Stomach (tissue), 9 donors: ENCODE measurements around the gene KEL. TPM values are rescaled to one million over a fixed set of nuclear protein-coding genes. Genes with fewer than 3 reads are reported as not detected.

Source experiments
- DNase-seq, 2 donors: peaks; one replicate each; pipeline versions ENCODE4 v3.0.0 to v3.0.0-alpha.2; 2013 to 2019
- H3K27ac ChIP-seq, 5 donors: fragments of 200-600 bp in 4 of 5; sonication (generic) in 4 of 5; one replicate each; pipeline ENCODE4 v1.5.1; 2013 to 2019; ENCODE audit warnings: mild to moderate bottlenecking in 1 of 5, moderate library complexity in 1 of 5
- H3K27me3 ChIP-seq, 3 donors: fragments of 200-600 bp; sonication (generic); one replicate each; pipeline ENCODE4 v1.5.1; 2017 to 2019; ENCODE audit warnings: mixed run types in 1 of 3
- H3K36me3 ChIP-seq, 4 donors: fragments of 200-600 bp; sonication (generic); 1 replicate in 3 of 4; 2 replicates in 1 of 4; pipeline ENCODE4 v1.5.1; 2016 to 2019
- H3K4me1 ChIP-seq, 4 donors: fragments of 200-600 bp; sonication (generic); one replicate each; pipeline ENCODE4 v1.5.1; 2016 to 2019
- H3K4me3 ChIP-seq, 4 donors: fragments of 200-600 bp; sonication (generic) in 3 of 4; one replicate each; pipeline ENCODE4 v1.5.1; 2016 to 2019; ENCODE audit warnings: mild to moderate bottlenecking in 1 of 4
- H3K9me3 ChIP-seq, 4 donors: fragments of 200-600 bp; sonication (generic); one replicate each; pipeline ENCODE4 v1.5.1; 2016 to 2019
- CTCF ChIP-seq, 7 experiments: fragments of 450-650 bp in 4 of 7; fragments of 200-600 bp in 3 of 7; sonication (generic) in 3 of 7; IDR thresholded peaks; one replicate each; pipeline ENCODE4 v1.5.1; 2016 to 2019; ENCODE audit warnings: antibody characterized with exemption in 7 of 7, control low read depth in 2 of 7, mild to moderate bottlenecking in 1 of 7
- EP300 ChIP-seq: sonication (generic); formaldehyde crosslinking; IDR thresholded peaks from one replicate; pipeline ENCODE4 v1.6.1; 2017; ENCODE audit warnings: antibody characterized with exemption
- POLR2A ChIP-seq, 4 donors: fragments of 450-650 bp; IDR thresholded peaks; one replicate each; pipeline ENCODE4 v1.6.1; 2016; ENCODE audit warnings: antibody characterized with exemption in 4 of 4, control low read depth in 2 of 4, mild to moderate bottlenecking in 1 of 4, moderate library complexity in 1 of 4
- POLR2AphosphoS5 ChIP-seq, 3 donors: sonication (generic); formaldehyde crosslinking; IDR thresholded peaks; one replicate each; pipeline ENCODE4 v1.6.1; 2016; ENCODE audit warnings: antibody characterized with exemption in 3 of 3
- WGBS, 5 donors: extraction: QIAGEN DNeasy Blood & Tissue Kit in 3 of 5; methylation state at CpG; one replicate each; pipeline versions ENCODE4 v1.1.5 to v1.1.7; 2013 to 2018; 5-methylcytosine and 5-hydroxymethylcytosine counted together
- intact Hi-C: fragments of 100-400 bp; cut with DNase I; formaldehyde crosslinking; loops from one replicate; pipeline ENCODE4 v1.15.1; 2023; ENCODE audit warnings: low total_unique reads
- polyA plus RNA-seq, 3 donors: library from polyadenylated mRNA; stranded (reverse); fragments of 200-250 nt; gene quantifications; one replicate each; pipeline ENCODE4 v1.2.3, GENCODE V29; 2013
- total RNA-seq, 5 donors: library from RNA; depleted of rRNA; stranded (reverse); fragments of >200 nt; gene quantifications; one replicate each; pipeline versions ENCODE4 v1.1.0 to v1.2.3, GENCODE V29; 2014 to 2016
- donor health status: healthy with polysubstance abuse.
- donor health status: Bipolar disorder and iron deficiency.
- donor health status: healthy.

Gene KEL
- total and polyA plus RNA-seq, 8 donors = 0.85 to 1.5 TPM; not detected in 6

- intact Hi-C loops = no loop called here
- Histone ChIP-seq H3K27me3 (peaks cover 0 to 10% (median 4%) of the 10 kb centered on the region in 3 donors), H3K36me3 (no peaks in the 10 kb centered on the region), H3K27ac (no peak overlapping the region), H3K9me3 (no peaks in the 10 kb centered on the region), H3K4me3 (no peak overlapping the region), H3K4me1 (no peaks in the 10 kb centered on the region)
- peak in 1 of 2 donors; percentile 24 for DNase-seq
- 68 to 75% (median 72%) methylated on average over 6 of the region's 6 CpGs for WGBS, 5 donors
- no peak for TF ChIP-seq EP300
- TF ChIP-seq POLR2AphosphoS5 (IDR thresholded peaks at IDR 0.05) = no peak
- no peak for TF ChIP-seq CTCF (IDR thresholded peaks at IDR 0.05)
- no peak for TF ChIP-seq POLR2A (IDR thresholded peaks at IDR 0.05)
Measured at GRCh38 chr7:142964502-142965246, 2.5 kb upstream of the KEL start.

GRCh38 chr7:142963993-142964392 lies 1.8 kb upstream of the KEL start:
- Histone ChIP-seq H3K36me3 (no peaks in the 10 kb centered on the region), H3K27me3 (peaks cover 0 to 10% (median 4%) of the 10 kb centered on the region in 3 donors), H3K9me3 (no peaks in the 10 kb centered on the region), H3K4me1 (no peaks in the 10 kb centered on the region), H3K27ac (no peak overlapping the region), H3K4me3 (no peak overlapping the region)
- no peak for TF ChIP-seq POLR2A (IDR thresholded peaks at IDR 0.05)
- TF ChIP-seq POLR2AphosphoS5 (IDR thresholded peaks at IDR 0.05) = no peak
- TF ChIP-seq CTCF (IDR thresholded peaks at IDR 0.05) = no peak
- no peak for DNase-seq
- 87 to 95% (median 91%) methylated on average over 2 of the region's 2 CpGs for WGBS, 5 donors
- intact Hi-C loops = no loop called here

- TF ChIP-seq EP300 (no peak), POLR2AphosphoS5 (IDR thresholded peaks at IDR 0.05) (no peak), CTCF (IDR thresholded peaks at IDR 0.05) (no peak), POLR2A (IDR thresholded peaks at IDR 0.05) (no peak)
- no peaks in the 10 kb centered on the region for H3K36me3 ChIP-seq
- no peak for DNase-seq
- intact Hi-C loops = no loop called here
- H3K4me3 ChIP-seq = no peak overlapping the region
- H3K27ac ChIP-seq = no peak overlapping the region
- no peaks in the 10 kb centered on the region for H3K9me3 ChIP-seq
- no peaks in the 10 kb centered on the region for H3K4me1 ChIP-seq
- H3K27me3 ChIP-seq = peaks cover 0 to 10% (median 4%) of the 10 kb centered on the region in 3 donors
- whole genome bisulfite sequencing, 5 donors = 13 to 32% (median 19%) methylated on average over 1 of the region's 1 CpG
Measured at GRCh38 chr7:142962991-142963390, 828 bp upstream of the KEL start.

DNA sequence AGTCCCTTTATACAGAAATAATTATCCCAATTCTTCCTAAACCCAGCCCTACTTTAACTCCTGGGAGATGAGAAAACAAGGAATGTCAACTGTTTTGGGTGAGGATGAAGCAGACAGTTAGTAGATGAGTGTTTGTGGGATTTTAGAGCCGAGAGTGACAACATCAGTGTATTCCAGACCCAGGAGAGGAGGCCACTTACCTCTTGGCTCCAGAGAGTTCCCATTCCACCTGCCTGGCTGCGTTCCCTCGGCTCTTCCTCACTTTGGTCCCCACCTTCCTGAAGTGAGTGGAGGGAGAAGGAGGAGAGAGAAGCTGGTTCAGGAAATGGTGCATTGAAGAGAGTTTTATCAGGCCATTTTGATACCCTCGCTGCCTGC lies 579 bp downstream of the KEL start:
- DNase-seq = no peak
- WGBS, 5 donors = 80 to 89% (median 85%) methylated on average over 4 of the region's 4 CpGs
- intact Hi-C loops = no loop called here
- peaks cover 0 to 8% (median 3%) of the 10 kb centered on the region in 4 donors for H3K4me1 ChIP-seq
- peaks cover 0 to 5% (median 4%) of the 10 kb centered on the region in 3 donors for H3K27me3 ChIP-seq
- no peak overlapping the region for H3K4me3 ChIP-seq
- no peak overlapping the region for H3K27ac ChIP-seq
- H3K9me3 ChIP-seq = no peaks in the 10 kb centered on the region
- no peak for TF ChIP-seq POLR2AphosphoS5 (IDR thresholded peaks at IDR 0.05)
- no peak for TF ChIP-seq EP300
- no peak for TF ChIP-seq CTCF (IDR thresholded peaks at IDR 0.05)
- no peak for TF ChIP-seq POLR2A (IDR thresholded peaks at IDR 0.05)
- H3K36me3 ChIP-seq = no peaks in the 10 kb centered on the region
